AG04450 (cell line): ENCODE data around the gene GTSE1. TPM values are rescaled to one million over a fixed set of nuclear protein-coding genes. Genes with fewer than 3 reads are reported as not detected.
A peak's percentile ranks its signal among the peaks of the same experiment; 100 is the strongest.

Experiments used
- CTCF ChIA-PET: fragments of 300-600, 350-600 bp; formaldehyde crosslinking; extraction: SDS; loops from one replicate; lab custom pipeline; 2022; ENCODE audit warnings: antibody characterized with exemption, inconsistent platforms; lab: Charles Lee
- POLR2A ChIA-PET: fragments of 350-600 bp; formaldehyde crosslinking; extraction: SDS; loops from one replicate; lab custom pipeline; 2021; ENCODE audit warnings: antibody characterized with exemption, inconsistent platforms; lab: Yijun Ruan, JAX
- DNase-seq: peaks from one replicate; pipeline ENCODE4 v3.0.0-alpha.2; 2011; ENCODE audit warnings: low read depth, low spot score
- H3K27ac ChIP-seq: one replicate; pipeline ENCODE4 v1.5.1; 2012; ENCODE audit warnings: low read depth, low read length, control low read depth
- H3K27me3 ChIP-seq: one replicate; pipeline ENCODE4 v1.6.0; 2012; ENCODE audit warnings: low read length; ENCODE audit not compliant: control insufficient read depth, insufficient read depth
- H3K4me3 ChIP-seq: 2 replicates; pipeline ENCODE4 v1.5.1; 2011; ENCODE audit warnings: mild to moderate bottlenecking, low read depth, low read length, control low read depth
- H3K9me3 ChIP-seq: 2 replicates; pipeline ENCODE4 v1.5.1; 2012; ENCODE audit warnings: low read length; ENCODE audit not compliant: control insufficient read depth, insufficient read depth
- polyA plus RNA-seq: library from polyadenylated mRNA; depleted of rRNA; stranded (reverse); fragments of >200 nt; gene quantifications from 2 replicates; pipeline ENCODE4 v1.2.3, GENCODE V29; 2011
- TF ChIP-seq, protein P1 (sequence below): IDR thresholded peaks from 2 replicates; pipeline ENCODE4 v1.5.1; 2011; ENCODE audit warnings: low read depth, low read length, control low read depth, inconsistent platforms

Gene GTSE1
- polyA plus RNA-seq, 1 experiment, result 4.0 TPM

DNA sequence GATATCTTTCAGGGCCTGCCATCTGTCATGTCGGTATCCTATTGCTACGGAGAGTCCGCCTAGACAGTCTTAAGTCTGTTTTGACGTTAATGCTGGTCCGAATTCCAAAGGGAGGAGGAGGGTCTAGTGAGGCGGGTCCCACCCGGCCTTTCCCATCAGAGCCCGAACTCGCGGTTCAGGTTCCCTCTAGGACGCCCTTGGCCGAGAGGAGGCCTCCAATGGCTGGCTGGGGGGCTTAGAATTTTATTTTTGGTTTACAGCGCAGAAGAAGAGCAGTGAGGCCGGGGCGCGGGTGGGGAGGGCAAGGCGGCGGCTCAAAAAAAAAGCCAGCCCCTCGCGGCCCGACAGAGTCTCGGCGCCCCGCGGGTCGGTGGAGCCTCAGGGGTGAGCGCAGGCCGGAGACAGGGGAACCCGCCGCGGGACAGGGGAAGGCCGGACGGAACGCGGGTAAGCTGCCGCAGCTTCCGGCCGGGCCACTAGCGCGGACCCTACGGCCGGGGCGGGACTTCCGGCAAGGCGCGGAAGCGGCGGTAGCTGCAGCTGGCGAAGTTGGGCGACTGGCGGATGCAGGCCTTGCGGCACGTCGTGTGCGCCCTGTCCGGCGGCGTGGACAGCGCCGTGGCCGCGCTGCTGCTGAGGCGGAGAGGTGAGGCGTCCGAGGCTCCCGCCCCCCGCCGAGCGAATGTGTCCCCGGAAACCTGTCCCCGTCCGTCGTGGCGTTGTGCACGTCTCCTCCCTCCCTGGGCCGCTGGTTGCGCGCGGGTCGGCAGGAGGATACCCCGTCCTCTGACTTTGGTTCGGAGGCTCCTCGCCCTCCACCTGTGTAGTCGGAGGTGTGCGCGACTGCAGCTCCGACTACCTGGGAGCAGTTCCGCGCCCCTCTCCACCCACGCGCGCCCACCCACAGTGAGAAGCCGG, 38.8 kb downstream of the GTSE1 start, which contains the start of gene TRMU:
Gene TRMU (plus strand): TSS at position 514 of the 918 bp plus-strand sequence. CDS start 51 bp downstream, at position 565.
- TF ChIP-seq, protein P1, sequence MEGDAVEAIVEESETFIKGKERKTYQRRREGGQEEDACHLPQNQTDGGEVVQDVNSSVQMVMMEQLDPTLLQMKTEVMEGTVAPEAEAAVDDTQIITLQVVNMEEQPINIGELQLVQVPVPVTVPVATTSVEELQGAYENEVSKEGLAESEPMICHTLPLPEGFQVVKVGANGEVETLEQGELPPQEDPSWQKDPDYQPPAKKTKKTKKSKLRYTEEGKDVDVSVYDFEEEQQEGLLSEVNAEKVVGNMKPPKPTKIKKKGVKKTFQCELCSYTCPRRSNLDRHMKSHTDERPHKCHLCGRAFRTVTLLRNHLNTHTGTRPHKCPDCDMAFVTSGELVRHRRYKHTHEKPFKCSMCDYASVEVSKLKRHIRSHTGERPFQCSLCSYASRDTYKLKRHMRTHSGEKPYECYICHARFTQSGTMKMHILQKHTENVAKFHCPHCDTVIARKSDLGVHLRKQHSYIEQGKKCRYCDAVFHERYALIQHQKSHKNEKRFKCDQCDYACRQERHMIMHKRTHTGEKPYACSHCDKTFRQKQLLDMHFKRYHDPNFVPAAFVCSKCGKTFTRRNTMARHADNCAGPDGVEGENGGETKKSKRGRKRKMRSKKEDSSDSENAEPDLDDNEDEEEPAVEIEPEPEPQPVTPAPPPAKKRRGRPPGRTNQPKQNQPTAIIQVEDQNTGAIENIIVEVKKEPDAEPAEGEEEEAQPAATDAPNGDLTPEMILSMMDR, result no peak
- Histone ChIP-seq H3K4me3 (peak within 1 kb of the TSS; percentile 96), H3K27ac (peak within 1 kb of the TSS; percentile 85), H3K27me3 (no peaks in the 10 kb centered on the region), H3K9me3 (no peaks in the 10 kb centered on the region; the same call in 1 of the 2 replicates)
- peak; percentile 53 for DNase-seq
- CTCF ChIA-PET, result interaction anchor here (0.7 kb wide), 1 partner anchor 45 kb away, joined by 3 read pairs; no protein-coding TSS in a partner anchor
- POLR2A ChIA-PET, result interaction anchor here (0.6 kb wide), 1 partner anchor 193 kb away, joined by 6 read pairs; no protein-coding TSS in a partner anchor

DNA sequence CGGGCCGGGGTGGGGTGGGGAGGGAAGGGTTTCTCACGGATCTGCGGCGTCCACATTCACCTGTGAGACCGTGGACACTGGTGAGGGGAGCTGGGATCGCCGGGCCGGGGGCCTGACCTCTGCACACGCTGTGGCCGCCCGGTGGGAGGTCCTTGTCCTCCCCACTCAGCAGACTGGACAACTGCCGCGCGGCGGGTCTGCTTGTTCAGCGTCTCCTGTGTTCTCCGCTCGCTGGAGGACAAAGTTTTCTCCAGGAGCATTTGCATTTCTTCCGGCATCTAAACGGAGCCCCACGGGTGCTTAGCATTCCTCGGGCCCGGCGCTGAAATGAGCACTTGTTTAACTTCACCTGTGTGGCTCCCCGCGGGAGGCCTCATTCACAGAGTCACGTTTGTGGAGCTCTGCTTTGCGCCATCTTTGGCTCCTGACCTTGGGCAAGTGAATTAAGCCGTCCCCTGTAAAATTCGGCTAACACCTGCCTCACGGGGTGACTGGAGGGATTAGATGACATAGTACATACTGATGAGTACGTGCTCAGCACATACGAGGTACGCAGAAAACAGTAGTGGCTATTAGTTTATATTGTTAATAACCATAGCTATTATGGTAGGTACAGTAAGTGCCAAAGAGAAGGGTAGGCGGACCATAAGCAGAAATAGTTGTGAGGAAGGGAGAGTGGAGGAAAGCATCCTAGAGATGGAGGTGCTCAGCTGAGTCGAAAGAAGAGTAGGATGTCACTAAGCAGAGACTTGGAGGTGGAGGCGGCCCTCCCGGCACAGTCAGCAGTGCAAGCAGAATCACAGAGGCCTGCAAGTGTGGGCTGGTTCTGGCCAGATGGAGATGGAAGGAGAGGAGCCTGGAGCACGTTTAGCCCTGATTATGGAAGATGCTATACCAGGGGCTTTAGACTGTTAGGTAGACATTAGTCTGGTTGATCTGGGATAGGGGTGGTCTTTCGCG, 39.7 kb downstream of the GTSE1 start:
- CTCF ChIA-PET, result interaction anchor here (0.7 kb wide), 1 partner anchor 46 kb away, joined by 3 read pairs; no protein-coding TSS in a partner anchor
- Histone ChIP-seq H3K9me3 (no peaks in the 10 kb centered on the region; the same call in 1 of the 2 replicates), H3K4me3 (peak overlapping the region; percentile 96), H3K27ac (no peak overlapping the region), H3K27me3 (no peaks in the 10 kb centered on the region)
- no peak for DNase-seq
- POLR2A ChIA-PET, result interaction anchor here (0.6 kb wide), 1 partner anchor 107 kb away, joined by 7 read pairs; no protein-coding TSS in a partner anchor
- TF ChIP-seq, protein P1, result no peak

DNA sequence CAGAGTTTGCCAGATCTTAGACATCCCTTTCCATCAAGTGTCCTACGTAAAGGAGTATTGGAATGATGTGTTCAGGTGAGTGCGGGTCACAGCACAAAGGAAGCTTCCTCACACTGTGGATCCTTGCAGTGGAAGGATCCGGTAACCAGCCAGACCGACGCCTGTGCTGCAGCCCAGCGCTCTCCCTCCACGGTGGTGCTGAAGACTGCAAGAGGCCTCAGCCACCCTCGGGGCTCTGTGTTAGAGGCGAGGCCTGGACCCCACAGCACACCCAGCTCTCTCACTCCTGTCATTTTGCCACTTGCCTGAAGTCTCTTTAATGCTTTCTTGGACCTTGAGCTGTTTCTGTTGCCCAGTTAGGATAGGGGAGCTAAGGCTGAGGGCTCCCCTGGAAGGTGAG, 41.2 kb downstream of the GTSE1 start:
- no peak for DNase-seq
- ChIA-PET CTCF (no interaction called here), POLR2A (no interaction called here)
- H3K27me3 ChIP-seq, result no peaks in the 10 kb centered on the region
- H3K9me3 ChIP-seq, result no peaks in the 10 kb centered on the region; the same call in 1 of the 2 replicates
- H3K27ac ChIP-seq, result no peak overlapping the region
- TF ChIP-seq, protein P1, result no peak
- no peak overlapping the region for H3K4me3 ChIP-seq

DNA sequence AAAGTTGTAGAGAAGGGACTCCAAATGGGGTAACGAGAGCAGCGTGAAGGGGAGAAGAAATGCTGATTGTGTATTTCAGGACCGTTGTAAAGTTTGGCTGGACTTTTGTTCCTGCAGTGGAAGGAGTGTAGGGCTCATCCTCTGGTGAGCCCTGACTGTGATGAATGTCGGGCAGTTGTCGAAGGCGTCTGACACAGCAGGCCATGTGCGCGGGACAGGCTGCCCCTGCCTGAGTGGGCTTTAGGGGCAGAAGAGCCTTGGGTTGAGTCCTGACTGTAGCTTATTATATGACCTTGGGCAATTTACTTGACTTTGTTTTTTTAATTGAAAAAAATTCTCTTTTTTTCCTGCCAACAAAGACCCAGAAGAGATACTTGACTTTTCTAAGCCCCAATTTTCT, 42.0 kb downstream of the GTSE1 start:
- Histone ChIP-seq H3K4me3 (no peak overlapping the region), H3K9me3 (no peaks in the 10 kb centered on the region; the same call in 1 of the 2 replicates), H3K27me3 (no peaks in the 10 kb centered on the region), H3K27ac (no peak overlapping the region)
- TF ChIP-seq, protein P1, result no peak
- CTCF ChIA-PET, result no interaction called here
- POLR2A ChIA-PET, result no interaction called here
- DNase-seq, result no peak
